WTC11 (cell line): ENCODE data around the gene PRKRIP1. TPM values are rescaled to one million over a fixed set of nuclear protein-coding genes. Genes with fewer than 3 reads are reported as not detected.

ENCODE experiments used
- ATAC-seq: fragments of 200-7000 bp; cut with Tn5 transposase; 2 replicates; pipeline ENCODE4 v1.10.0; 2021; ENCODE audit warnings: mild to moderate bottlenecking, moderate library complexity
- CTCF ChIA-PET: fragments of 300-600 bp; sonication (Branson Sonifier 250); formaldehyde crosslinking; loops from one replicate; lab custom pipeline; 2021; ENCODE audit warnings: antibody characterized with exemption; lab: Charles Lee
- POLR2A ChIA-PET: fragments of 350-600 bp; sonication (Branson Sonifier 250); formaldehyde crosslinking; loops from one replicate; lab custom pipeline; 2021; ENCODE audit warnings: antibody characterized with exemption; lab: Charles Lee
- DNase-seq: peaks from one replicate; pipeline ENCODE4 v3.0.0; 2021; ENCODE audit warnings: low spot score
- H3K27ac Mint-ChIP-seq: 2 replicates; pipeline ENCODE4 v1.8.0; 2021; ENCODE audit warnings: mixed read lengths
- H3K27me3 Mint-ChIP-seq: 2 replicates; pipeline ENCODE4 v1.8.0; 2021; ENCODE audit warnings: low read depth, mild to moderate bottlenecking, moderate library complexity, mixed read lengths
- H3K36me3 Mint-ChIP-seq: 2 replicates; pipeline ENCODE4 v1.8.0; 2021; ENCODE audit warnings: mixed read lengths
- H3K4me1 Mint-ChIP-seq: 2 replicates; pipeline ENCODE4 v1.8.0; 2022; ENCODE audit warnings: mixed read lengths
- H3K4me3 Mint-ChIP-seq: 2 replicates; pipeline ENCODE4 v1.8.0; 2021; ENCODE audit warnings: mild to moderate bottlenecking, moderate library complexity, mixed read lengths
- H3K9me3 Mint-ChIP-seq: 2 replicates; pipeline ENCODE4 v1.8.0; 2021; ENCODE audit warnings: mixed read lengths
- CBFB ChIP-seq: sonication (generic); formaldehyde crosslinking; IDR thresholded peaks from 2 replicates; pipeline ENCODE4 v1.8.1; 2022; ENCODE audit warnings: mild to moderate bottlenecking, low read depth, missing genetic modification reagents
- CREM ChIP-seq: sonication (generic); formaldehyde crosslinking; IDR thresholded peaks from 2 replicates; pipeline ENCODE4 v1.8.1; 2022; ENCODE audit warnings: mild to moderate bottlenecking, missing genetic modification reagents, moderate library complexity
- ETV6 ChIP-seq: sonication (generic); formaldehyde crosslinking; IDR thresholded peaks from 2 replicates; pipeline ENCODE4 v1.8.1; 2022; ENCODE audit warnings: mild to moderate bottlenecking, missing genetic modification reagents
- GRHL2 ChIP-seq: fragments of 250-450 bp; sonication (Bioruptor Pico); IDR thresholded peaks from 2 replicates; pipeline ENCODE4 v1.8.0; 2022; ENCODE audit warnings: mild to moderate bottlenecking, moderate library complexity; ENCODE audit not compliant: insufficient replicate concordance, severe bottlenecking
- JUN ChIP-seq: sonication (generic); formaldehyde crosslinking; IDR thresholded peaks from 2 replicates; pipeline ENCODE4 v1.8.0; 2023; ENCODE audit warnings: mild to moderate bottlenecking, missing genetic modification reagents
- NR2C2 ChIP-seq: sonication (generic); formaldehyde crosslinking; IDR thresholded peaks from 2 replicates; pipeline ENCODE4 v1.8.0; 2022; ENCODE audit warnings: mild to moderate bottlenecking, missing genetic modification reagents
- SOX15 ChIP-seq: fragments of 250-450 bp; sonication (Bioruptor Pico); IDR thresholded peaks from 2 replicates; pipeline ENCODE4 v1.9.0; 2021; ENCODE audit warnings: mild to moderate bottlenecking
- SP1 ChIP-seq: sonication (generic); formaldehyde crosslinking; conservative IDR thresholded peaks from 2 replicates; pipeline ENCODE4 v1.8.1; 2022; ENCODE audit warnings: missing genetic modification reagents
- ZNF121 ChIP-seq: sonication (generic); formaldehyde crosslinking; IDR thresholded peaks from 2 replicates; pipeline ENCODE4 v1.8.0; 2023; ENCODE audit warnings: missing genetic modification reagents
- ZNF138 ChIP-seq: sonication (generic); formaldehyde crosslinking; conservative IDR thresholded peaks from 2 replicates; pipeline ENCODE4 v1.8.1; 2022; ENCODE audit warnings: mild to moderate bottlenecking, moderate library complexity, missing genetic modification reagents
- ZNF263 ChIP-seq: sonication (generic); formaldehyde crosslinking; IDR thresholded peaks from 2 replicates; pipeline ENCODE4 v1.8.1; 2022; ENCODE audit warnings: low read depth, mild to moderate bottlenecking, moderate library complexity, missing genetic modification reagents
- total RNA-seq: library from RNA; stranded (reverse); gene quantifications from 3 replicates; pipeline ENCODE4 v1.2.3, GENCODE V29; 2021
- TF ChIP-seq, protein P1 (sequence below): fragments of 250-450 bp; sonication (Bioruptor Pico); IDR thresholded peaks from 2 replicates; pipeline ENCODE4 v1.9.0; 2021; ENCODE audit warnings: mild to moderate bottlenecking
- TF ChIP-seq, protein P2 (sequence below): sonication (generic); formaldehyde crosslinking; conservative IDR thresholded peaks from 2 replicates; pipeline ENCODE4 v1.8.1; 2022; ENCODE audit warnings: mild to moderate bottlenecking, missing genetic modification reagents
- TF ChIP-seq, protein P3 (sequence below): fragments of 250-450 bp; sonication (Bioruptor Pico); IDR thresholded peaks from 2 replicates; pipeline ENCODE4 v1.9.0; 2021; ENCODE audit warnings: mild to moderate bottlenecking, borderline replicate concordance
- TF ChIP-seq, protein P4 (sequence below): sonication (generic); formaldehyde crosslinking; IDR thresholded peaks from 2 replicates; pipeline ENCODE4 v1.8.1; 2022; ENCODE audit warnings: low read depth, mild to moderate bottlenecking, moderate library complexity, missing genetic modification reagents, borderline replicate concordance
- TF ChIP-seq, protein P5 (sequence below): sonication (generic); formaldehyde crosslinking; IDR thresholded peaks from 2 replicates; pipeline ENCODE4 v1.8.0; 2022; ENCODE audit warnings: mild to moderate bottlenecking, missing genetic modification reagents
- TF ChIP-seq, protein P6 (sequence below): sonication (generic); formaldehyde crosslinking; IDR thresholded peaks from 2 replicates; pipeline ENCODE4 v1.8.1; 2023; ENCODE audit warnings: mild to moderate bottlenecking, missing genetic modification reagents

Gene PRKRIP1
- total RNA-seq, 1 experiment from 2014 or later, result 27.5 TPM

DNA sequence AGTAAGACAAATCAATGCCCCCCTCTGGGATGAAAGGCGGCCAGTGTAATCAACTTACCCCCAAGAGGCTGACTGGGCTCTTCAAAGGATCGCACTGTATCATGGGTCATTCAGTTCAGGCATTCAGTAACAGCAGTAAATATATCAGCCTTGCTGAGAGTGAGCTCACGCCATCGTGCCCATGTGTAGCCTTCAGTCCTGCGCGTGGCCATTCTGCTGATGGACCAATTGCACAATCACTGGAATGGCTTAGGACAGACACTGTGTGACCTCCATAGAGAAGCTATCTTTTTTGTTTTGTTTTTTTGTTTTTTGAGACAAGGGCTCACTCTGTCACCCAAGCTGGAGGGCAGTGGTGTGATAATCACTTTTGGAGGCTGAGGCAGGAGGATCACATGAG lies 9.1 kb upstream of the PRKRIP1 start (continued):
- TF ChIP-seq SP1 (no peak), JUN (no peak), ZNF121 (CRISPR knock-in tag) (no peak), GRHL2 (CRISPR knock-in tag) (no peak), NR2C2 (CRISPR knock-in tag) (no peak), CBFB (CRISPR knock-in tag) (no peak), ZNF138 (no peak)
- TF ChIP-seq, protein P1, sequence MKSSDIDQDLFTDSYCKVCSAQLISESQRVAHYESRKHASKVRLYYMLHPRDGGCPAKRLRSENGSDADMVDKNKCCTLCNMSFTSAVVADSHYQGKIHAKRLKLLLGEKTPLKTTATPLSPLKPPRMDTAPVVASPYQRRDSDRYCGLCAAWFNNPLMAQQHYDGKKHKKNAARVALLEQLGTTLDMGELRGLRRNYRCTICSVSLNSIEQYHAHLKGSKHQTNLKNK (CRISPR knock-in tag), result no peak
- TF ChIP-seq, protein P2, sequence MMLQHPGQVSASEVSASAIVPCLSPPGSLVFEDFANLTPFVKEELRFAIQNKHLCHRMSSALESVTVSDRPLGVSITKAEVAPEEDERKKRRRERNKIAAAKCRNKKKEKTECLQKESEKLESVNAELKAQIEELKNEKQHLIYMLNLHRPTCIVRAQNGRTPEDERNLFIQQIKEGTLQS (CRISPR knock-in tag), result no peak
- TF ChIP-seq, protein P3, sequence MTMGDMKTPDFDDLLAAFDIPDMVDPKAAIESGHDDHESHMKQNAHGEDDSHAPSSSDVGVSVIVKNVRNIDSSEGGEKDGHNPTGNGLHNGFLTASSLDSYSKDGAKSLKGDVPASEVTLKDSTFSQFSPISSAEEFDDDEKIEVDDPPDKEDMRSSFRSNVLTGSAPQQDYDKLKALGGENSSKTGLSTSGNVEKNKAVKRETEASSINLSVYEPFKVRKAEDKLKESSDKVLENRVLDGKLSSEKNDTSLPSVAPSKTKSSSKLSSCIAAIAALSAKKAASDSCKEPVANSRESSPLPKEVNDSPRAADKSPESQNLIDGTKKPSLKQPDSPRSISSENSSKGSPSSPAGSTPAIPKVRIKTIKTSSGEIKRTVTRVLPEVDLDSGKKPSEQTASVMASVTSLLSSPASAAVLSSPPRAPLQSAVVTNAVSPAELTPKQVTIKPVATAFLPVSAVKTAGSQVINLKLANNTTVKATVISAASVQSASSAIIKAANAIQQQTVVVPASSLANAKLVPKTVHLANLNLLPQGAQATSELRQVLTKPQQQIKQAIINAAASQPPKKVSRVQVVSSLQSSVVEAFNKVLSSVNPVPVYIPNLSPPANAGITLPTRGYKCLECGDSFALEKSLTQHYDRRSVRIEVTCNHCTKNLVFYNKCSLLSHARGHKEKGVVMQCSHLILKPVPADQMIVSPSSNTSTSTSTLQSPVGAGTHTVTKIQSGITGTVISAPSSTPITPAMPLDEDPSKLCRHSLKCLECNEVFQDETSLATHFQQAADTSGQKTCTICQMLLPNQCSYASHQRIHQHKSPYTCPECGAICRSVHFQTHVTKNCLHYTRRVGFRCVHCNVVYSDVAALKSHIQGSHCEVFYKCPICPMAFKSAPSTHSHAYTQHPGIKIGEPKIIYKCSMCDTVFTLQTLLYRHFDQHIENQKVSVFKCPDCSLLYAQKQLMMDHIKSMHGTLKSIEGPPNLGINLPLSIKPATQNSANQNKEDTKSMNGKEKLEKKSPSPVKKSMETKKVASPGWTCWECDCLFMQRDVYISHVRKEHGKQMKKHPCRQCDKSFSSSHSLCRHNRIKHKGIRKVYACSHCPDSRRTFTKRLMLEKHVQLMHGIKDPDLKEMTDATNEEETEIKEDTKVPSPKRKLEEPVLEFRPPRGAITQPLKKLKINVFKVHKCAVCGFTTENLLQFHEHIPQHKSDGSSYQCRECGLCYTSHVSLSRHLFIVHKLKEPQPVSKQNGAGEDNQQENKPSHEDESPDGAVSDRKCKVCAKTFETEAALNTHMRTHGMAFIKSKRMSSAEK (CRISPR knock-in tag), result no peak
- TF ChIP-seq, protein P4, sequence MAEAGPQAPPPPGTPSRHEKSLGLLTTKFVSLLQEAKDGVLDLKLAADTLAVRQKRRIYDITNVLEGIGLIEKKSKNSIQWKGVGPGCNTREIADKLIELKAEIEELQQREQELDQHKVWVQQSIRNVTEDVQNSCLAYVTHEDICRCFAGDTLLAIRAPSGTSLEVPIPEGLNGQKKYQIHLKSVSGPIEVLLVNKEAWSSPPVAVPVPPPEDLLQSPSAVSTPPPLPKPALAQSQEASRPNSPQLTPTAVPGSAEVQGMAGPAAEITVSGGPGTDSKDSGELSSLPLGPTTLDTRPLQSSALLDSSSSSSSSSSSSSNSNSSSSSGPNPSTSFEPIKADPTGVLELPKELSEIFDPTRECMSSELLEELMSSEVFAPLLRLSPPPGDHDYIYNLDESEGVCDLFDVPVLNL (CRISPR knock-in tag), result no peak

DNA sequence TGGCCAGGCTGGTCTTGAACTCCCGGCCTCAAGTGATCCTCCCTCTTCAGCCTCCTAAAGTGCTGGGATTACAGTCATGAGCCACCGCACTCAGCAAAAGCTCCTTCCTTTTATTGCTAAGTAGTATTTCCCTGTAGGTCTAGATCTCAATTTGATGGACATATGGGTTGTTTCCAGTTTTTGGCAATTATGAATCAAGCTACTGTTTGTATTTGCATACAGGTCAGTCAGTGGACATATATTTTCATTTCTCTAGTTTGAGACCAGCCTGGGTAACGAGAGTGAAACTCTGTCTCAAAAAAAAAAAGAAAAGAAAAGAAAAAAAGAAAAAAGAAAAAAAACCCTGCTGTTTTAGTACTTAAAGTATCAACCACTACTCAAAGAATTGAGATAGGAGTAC lies 6.4 kb upstream of the PRKRIP1 start:
- no peak for DNase-seq
- ChIA-PET CTCF (interaction anchor here (0.7 to 1.5 kb wide), 2 partner anchors 89 to 138 kb away, joined by 3 to 9 read pairs; no protein-coding TSS in a partner anchor), POLR2A (no interaction called here)
- Mint-ChIP-seq H3K4me3 (no peak overlapping the region), H3K27me3 (no peaks in the 10 kb centered on the region), H3K4me1 (no peaks in the 10 kb centered on the region), H3K36me3 (peaks cover 17% of the 10 kb centered on the region), H3K27ac (peak overlapping the region; percentile 33; the same call in 1 of the 2 replicates), H3K9me3 (no peaks in the 10 kb centered on the region)
- no peak for ATAC-seq
- TF ChIP-seq, protein P5, sequence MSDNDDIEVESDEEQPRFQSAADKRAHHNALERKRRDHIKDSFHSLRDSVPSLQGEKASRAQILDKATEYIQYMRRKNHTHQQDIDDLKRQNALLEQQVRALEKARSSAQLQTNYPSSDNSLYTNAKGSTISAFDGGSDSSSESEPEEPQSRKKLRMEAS (CRISPR knock-in tag), result no peak
- TF ChIP-seq, protein P6, sequence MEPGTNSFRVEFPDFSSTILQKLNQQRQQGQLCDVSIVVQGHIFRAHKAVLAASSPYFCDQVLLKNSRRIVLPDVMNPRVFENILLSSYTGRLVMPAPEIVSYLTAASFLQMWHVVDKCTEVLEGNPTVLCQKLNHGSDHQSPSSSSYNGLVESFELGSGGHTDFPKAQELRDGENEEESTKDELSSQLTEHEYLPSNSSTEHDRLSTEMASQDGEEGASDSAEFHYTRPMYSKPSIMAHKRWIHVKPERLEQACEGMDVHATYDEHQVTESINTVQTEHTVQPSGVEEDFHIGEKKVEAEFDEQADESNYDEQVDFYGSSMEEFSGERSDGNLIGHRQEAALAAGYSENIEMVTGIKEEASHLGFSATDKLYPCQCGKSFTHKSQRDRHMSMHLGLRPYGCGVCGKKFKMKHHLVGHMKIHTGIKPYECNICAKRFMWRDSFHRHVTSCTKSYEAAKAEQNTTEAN (CRISPR knock-in tag), result no peak
- no peak for TF ChIP-seq CREM
- TF ChIP-seq ZNF263 (CRISPR knock-in tag), result no peak
- no peak for TF ChIP-seq SOX15 (CRISPR knock-in tag)
- TF ChIP-seq ETV6, result no peak
